GM12878 (cell line): ENCODE results near the gene KREMEN2. TPM values are rescaled to one million over a fixed set of nuclear protein-coding genes. Genes with fewer than 3 reads are reported as not detected.
A peak's percentile ranks its signal among the peaks of the same experiment; 100 is the strongest.

ENCODE experiments used
- ATAC-seq: fragments of 200-7000 bp; cut with Tn5 transposase; 3 replicates; pipeline ENCODE4 v1.9.1; 2020; ENCODE audit warnings: mild to moderate bottlenecking, moderate library complexity
- BruUV-seq: library from RNA; stranded (reverse); fragments of 400-500 nt; replicated peaks from 2 replicates; lab custom pipeline; 2021; lab: Mats Ljungman, UMichigan
- CTCF ChIA-PET: fragments of 300-600 bp; sonication (Branson Sonifier 250); formaldehyde crosslinking; extraction: SDS; loops from one replicate; lab custom pipeline; 2021; ENCODE audit warnings: inconsistent platforms; lab: Yijun Ruan, JAX
- POLR2A ChIA-PET: fragments of 350-600 bp; formaldehyde crosslinking; extraction: SDS; loops from one replicate; lab custom pipeline; 2021; ENCODE audit warnings: inconsistent platforms; lab: Charles Lee
- RAD21 ChIA-PET: fragments of 300-600 bp; sonication (Branson Sonifier 250); formaldehyde crosslinking; loops from one replicate; lab custom pipeline; 2023; ENCODE audit warnings: antibody characterized with exemption; ENCODE audit not compliant: unreplicated experiment; lab: Charles Lee
- SMC1A ChIA-PET: fragments of 300-600 bp; sonication (Branson Sonifier 250); formaldehyde crosslinking; loops from one replicate; lab custom pipeline; 2023; ENCODE audit not compliant: unreplicated experiment, uncharacterized antibody; lab: Charles Lee
- DNase-seq: peaks from one replicate; pipeline ENCODE4 v3.0.0-alpha.2; 2011; ENCODE audit warnings: low read depth, low spot score
- FAIRE-seq: peaks from 3 replicates; lab custom pipeline; 2011; peaks lifted over from hg19 to GRCh38; lab: Jason Lieb, UNC
- H2AFZ ChIP-seq: 2 replicates; pipeline ENCODE4 v1.6.0; 2011; ENCODE audit warnings: low read depth, low read length, control low read depth; ENCODE audit not compliant: control insufficient read depth
- H3K27ac ChIP-seq: 2 replicates; pipeline ENCODE4 v1.5.1; 2011; ENCODE audit warnings: control low read depth; ENCODE audit not compliant: control insufficient read depth, insufficient read depth
- H3K27me3 ChIP-seq, 2 experiments: replicated peaks in 1 of 2; 2 replicates each; pipeline versions ENCODE4 v1.6.0 to v1.6.1; 2011; ENCODE audit warnings: low read length in 1 of 2; ENCODE audit not compliant: control insufficient read depth in 2 of 2, insufficient read depth in 2 of 2
- H3K36me3 ChIP-seq, 2 experiments: 2 replicates each; pipeline ENCODE4 v1.5.1; 2011; ENCODE audit warnings: low read length in 1 of 2; ENCODE audit not compliant: control insufficient read depth in 2 of 2, insufficient read depth in 2 of 2
- H3K4me1 ChIP-seq: 2 replicates; pipeline ENCODE4 v1.6.1; 2011; ENCODE audit warnings: mild to moderate bottlenecking, low read length, moderate library complexity, mixed read lengths; ENCODE audit not compliant: control insufficient read depth, insufficient read depth
- H3K4me2 ChIP-seq: 2 replicates; pipeline ENCODE4 v1.6.0; 2011; ENCODE audit warnings: control low read depth; ENCODE audit not compliant: control insufficient read depth, insufficient read depth
- H3K4me3 ChIP-seq: fragments of 200-600 bp; sonication (generic); 2 replicates; pipeline ENCODE4 v1.5.1; 2016
- H3K79me2 ChIP-seq: 2 replicates; pipeline ENCODE4 v1.6.0; 2011; ENCODE audit warnings: low read length; ENCODE audit not compliant: control insufficient read depth, insufficient read depth
- H3K9ac ChIP-seq: 2 replicates; pipeline ENCODE4 v1.8.0; 2011; ENCODE audit warnings: low read length, control low read depth, mixed read lengths; ENCODE audit not compliant: control insufficient read depth, insufficient read depth
- H3K9me3 ChIP-seq: replicated peaks from 3 replicates; pipeline ENCODE4 v1.5.1; 2011; ENCODE audit warnings: mild to moderate bottlenecking, low read length; ENCODE audit not compliant: control insufficient read depth, insufficient read depth
- H4K20me1 ChIP-seq: 2 replicates; pipeline ENCODE4 v1.6.0; 2011; ENCODE audit not compliant: control insufficient read depth, insufficient read depth
- ATF3 ChIP-seq: IDR thresholded peaks from 2 replicates; pipeline ENCODE4 v1.6.1; 2011; ENCODE audit warnings: low read depth, mild to moderate bottlenecking, low read length, moderate library complexity, borderline replicate concordance; ENCODE audit errors: extremely low read depth
- BRCA1 ChIP-seq: IDR thresholded peaks from 2 replicates; pipeline ENCODE4 v1.6.1; 2011; ENCODE audit warnings: low read depth, low read length, improper control_type of control experiment
- CREB1 ChIP-seq: IDR thresholded peaks from 2 replicates; pipeline ENCODE4 v1.6.1; 2012; ENCODE audit warnings: low read depth, mild to moderate bottlenecking, inconsistent platforms
- E2F4 ChIP-seq: IDR thresholded peaks from 2 replicates; pipeline ENCODE4 v1.6.1; 2012; ENCODE audit warnings: low read depth, low read length, improper control_type of control experiment
- FOS ChIP-seq: IDR thresholded peaks from 3 replicates; pipeline ENCODE4 v1.6.1; 2011; ENCODE audit warnings: borderline replicate concordance; ENCODE audit not compliant: insufficient read length; ENCODE audit errors: extremely low read depth
- HDAC6 ChIP-seq: fragments of 200-600 bp; sonication (generic); IDR thresholded peaks from one replicate; pipeline ENCODE4 v1.8.0; 2017; ENCODE audit warnings: antibody characterized with exemption; ENCODE audit not compliant: unreplicated experiment
- JUND ChIP-seq: IDR thresholded peaks from 2 replicates; pipeline ENCODE4 v1.6.1; 2012; ENCODE audit warnings: low read depth, mild to moderate bottlenecking, low read length, improper control_type of control experiment, moderate library complexity
- NBN ChIP-seq: fragments of 450-650 bp; IDR thresholded peaks from 2 replicates; pipeline ENCODE4 v1.6.1; 2016
- POLR2A ChIP-seq: IDR thresholded peaks from 2 replicates; pipeline ENCODE4 v1.6.1; 2011; ENCODE audit warnings: low read depth, mild to moderate bottlenecking, low read length
- POLR2AphosphoS5 ChIP-seq: IDR thresholded peaks from 2 replicates; pipeline ENCODE4 v1.6.1; 2011; ENCODE audit warnings: mild to moderate bottlenecking, low read length, inconsistent platforms
- POU2F2 ChIP-seq: IDR thresholded peaks from 3 replicates; pipeline ENCODE4 v1.6.1; 2011; ENCODE audit warnings: low read depth, mild to moderate bottlenecking, low read length, borderline replicate concordance
- RAD21 ChIP-seq: IDR thresholded peaks from 2 replicates; pipeline ENCODE4 v1.6.1; 2011; ENCODE audit warnings: mild to moderate bottlenecking, low read depth, low read length, moderate library complexity; ENCODE audit not compliant: insufficient read depth
- RB1 ChIP-seq: fragments of 450-650 bp; formaldehyde crosslinking; IDR thresholded peaks from 2 replicates; pipeline ENCODE4 v1.6.1; 2017; ENCODE audit warnings: mild to moderate bottlenecking, borderline replicate concordance
- RELA ChIP-seq: fragments of 450-650 bp; IDR thresholded peaks from 2 replicates; pipeline ENCODE4 v1.8.0; 2014; ENCODE audit warnings: borderline replicate concordance; ENCODE audit not compliant: partially characterized antibody
- SKIL ChIP-seq: fragments of 450-650 bp; IDR thresholded peaks from 2 replicates; pipeline ENCODE4 v1.6.1; 2017; ENCODE audit warnings: mild to moderate bottlenecking, low read depth, inconsistent platforms; ENCODE audit not compliant: poor library complexity, severe bottlenecking
- SMAD1 ChIP-seq: fragments of 450-650 bp; IDR thresholded peaks from 2 replicates; pipeline ENCODE4 v1.6.1; 2018; ENCODE audit warnings: mild to moderate bottlenecking, low read depth; ENCODE audit not compliant: partially characterized antibody
- SUZ12 ChIP-seq: fragments of 200-600 bp; sonication (generic); IDR thresholded peaks from one replicate; pipeline ENCODE4 v1.6.1; 2018; ENCODE audit warnings: antibody characterized with exemption, mild to moderate bottlenecking; ENCODE audit not compliant: unreplicated experiment
- TCF12 ChIP-seq: IDR thresholded peaks from 2 replicates; pipeline ENCODE4 v1.6.1; 2011; ENCODE audit warnings: low read depth, mild to moderate bottlenecking, low read length
- YY1 ChIP-seq: IDR thresholded peaks from 2 replicates; pipeline ENCODE4 v1.6.1; 2011; ENCODE audit warnings: low read depth, mild to moderate bottlenecking, low read length
- WGBS: methylation state at CpG from one replicate; pipeline ENCODE4 v1.1.6; 2016; ENCODE audit warnings: low lambda C conversion rate; ENCODE audit not compliant: insufficient replicate concordance, insufficient coverage; ENCODE audit errors: missing lambda C conversion rate; 5-methylcytosine and 5-hydroxymethylcytosine counted together
- in situ Hi-C: fragments of 300-500 bp; cut with MboI; formaldehyde crosslinking; loops from 9 replicates; pipeline ENCODE4 v1.14.3; 2018; ENCODE audit warnings: mixed read lengths
- intact Hi-C: fragments of 100-400 bp; cut with micrococcal nuclease; formaldehyde crosslinking; loops from one replicate; pipeline ENCODE4 v1.14.2; 2022; ENCODE audit not compliant: unreplicated experiment
- polyA plus RNA-seq, 11 experiments: library from polyadenylated mRNA; depleted of rRNA in 4 of 11; unstranded in 6 of 11; stranded (reverse) in 5 of 11; fragments of >200 nt; fragmentation: Nextera tagmentation in 4 of 11; fragmentation: Illumina TruSeq in 1 of 11; extraction: Ambion mirVana in 4 of 11; extraction: Trizol in 1 of 11; gene quantifications; 1 replicate in 1 of 11; 2 replicates in 10 of 11; pipeline versions ENCODE4 v1.2.1 to v1.2.3, GENCODE V29; 2011 to 2016; ENCODE audit warnings: inconsistent platforms in 2 of 11, missing spikeins in 2 of 11, low read depth in 1 of 11
- total RNA-seq, 4 experiments: library from RNA; depleted of rRNA in 3 of 4; stranded (reverse); fragments of >200 nt in 3 of 4; fragmentation: Illumina TruSeq in 1 of 4; extraction: Trizol in 1 of 4; gene quantifications; 2 replicates each; pipeline versions ENCODE4 v1.2.1 to v1.2.3, GENCODE V29; 2013 to 2021

Gene KREMEN2
- total and polyA plus RNA-seq, 10 of the 15 experiments (the other 5 are each of a cell fraction or from before 2014, with no cell fraction given), result 0.06 to 3.7 (median 0.83) TPM; not detected in 2

GRCh38 chr16:2969545-2970521, 5.8 kb downstream of the KREMEN2 start:
- H2AFZ ChIP-seq, result peak overlapping the region; percentile 86
- in situ Hi-C loops, result no loop called here
- FAIRE-seq, result peak; percentile 52
- intact Hi-C loops, result no loop called here
- peak; percentile 74 for ATAC-seq
- no TSS peak for BruUV-seq
- ChIA-PET RAD21 (interaction anchor here (0.6 to 1.7 kb wide), 5 partner anchors 11 to 130 kb away, joined by 3 to 6 read pairs (median 3); partner anchors contain the start of gene PKMYT1), POLR2A (interaction anchor here (1.0 to 2.0 kb wide), 2 partner anchors 11 kb away, joined by 3 to 18 read pairs; partner anchors contain the start of gene PKMYT1), SMC1A (interaction anchor here (1.2 to 1.3 kb wide), 2 partner anchors 8 to 13 kb away, joined by 3 to 5 read pairs; no protein-coding TSS in a partner anchor), CTCF (interaction anchor here (0.6 to 1.6 kb wide), 13 partner anchors 9 to 102 kb away, joined by 3 to 13 read pairs (median 4); partner anchors contain the start of genes FLYWCH1 and PKMYT1)
- H3K4me3 ChIP-seq, result peak overlapping the region; percentile 91
- H4K20me1 ChIP-seq, result no peaks in the 10 kb centered on the region
- H3K4me1 ChIP-seq, result peaks cover 24% of the 10 kb centered on the region
- H3K27ac ChIP-seq, result peak overlapping the region; percentile 78
- no peak for DNase-seq
- H3K4me2 ChIP-seq, result peak overlapping the region; percentile 84
- H3K9ac ChIP-seq, result peak overlapping the region; percentile 80
- under 1% methylated on average over 66 of the region's 83 CpGs for WGBS
- no peaks in the 10 kb centered on the region for H3K9me3 ChIP-seq
- H3K27me3 ChIP-seq, result no peaks in the 10 kb centered on the region
- peaks cover 16% of the 10 kb centered on the region for H3K79me2 ChIP-seq
- peaks cover 4 to 12% of the 10 kb centered on the region in 2 experiments; a peak in 3 of 4 replicates for H3K36me3 ChIP-seq
- TF ChIP-seq POU2F2 (0 out of 3 replicates have a peak, but pooled peaks have one; percentile 6), FOS (no peak), CREB1 (0 out of 2 replicates have a peak, but pooled peaks have one; percentile 18), SKIL (no peak), POLR2A (peak; percentile 70; the same call in 1 of the 2 replicates), BRCA1 (no peak), TCF12 (no peak), RELA (no peak), SMAD1 (no peak), SUZ12 (no peak), RAD21 (0 out of 2 replicates have a peak, but pooled peaks have one; percentile 23), ATF3 (no peak), POLR2AphosphoS5 (0 out of 2 replicates have a peak, but pooled peaks have one; percentile 29), JUND (no peak), YY1 (0 out of 2 replicates have a peak, but pooled peaks have one; percentile 34), HDAC6 (no peak), NBN (no peak), RB1 (no peak), E2F4 (no peak)
